CD4-positive, alpha-beta T cell treated with Interleukin-6 for 4 hours (primary cell): Measurements from ENCODE around the gene PHACTR3.

Experiments
- DNase-seq: peaks from one replicate; pipeline ENCODE4 v3.0.0-alpha.2; 2020; ENCODE audit warnings: mixed read lengths

The PHACTR3 gene

DNA sequence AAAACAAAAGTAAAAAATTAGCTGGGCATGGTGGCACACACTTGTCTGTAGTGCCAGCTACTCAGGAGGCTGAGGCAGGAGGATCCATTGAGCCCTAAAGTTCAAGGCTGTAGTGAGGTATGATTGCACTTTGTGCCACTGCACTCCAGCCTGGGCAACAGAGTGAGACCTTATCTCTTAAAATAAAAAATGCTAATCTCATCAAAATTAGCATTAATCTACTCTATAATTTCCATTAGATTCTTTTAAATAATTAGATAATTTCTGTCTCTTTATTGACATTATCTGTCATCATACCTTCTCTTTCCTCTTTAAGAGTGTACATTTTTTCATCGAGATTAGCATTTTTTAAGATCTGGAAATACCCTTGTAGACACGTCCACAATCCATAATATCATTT lies 48.0 kb downstream of the PHACTR3 start:
- no peak for DNase-seq

DNA sequence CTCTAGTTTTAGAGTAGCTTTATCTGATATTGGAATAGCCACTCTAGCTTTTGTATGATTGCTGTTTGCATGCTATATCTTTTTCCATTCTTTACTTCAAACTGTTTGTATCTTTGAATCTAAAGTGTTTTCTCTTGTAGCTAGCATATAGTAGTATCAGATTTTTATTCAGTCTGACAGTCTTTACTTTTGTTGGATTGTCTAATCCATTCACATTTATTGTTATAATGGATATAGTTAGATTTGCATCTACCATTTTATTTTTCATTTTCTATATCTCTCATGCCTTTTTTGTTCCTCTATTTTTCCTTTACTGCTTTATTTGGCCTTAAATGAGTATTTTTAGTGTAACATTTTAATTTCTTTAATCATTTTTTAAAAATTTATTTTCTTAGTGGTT lies 52.1 kb downstream of the PHACTR3 start:
- no peak for DNase-seq

DNA sequence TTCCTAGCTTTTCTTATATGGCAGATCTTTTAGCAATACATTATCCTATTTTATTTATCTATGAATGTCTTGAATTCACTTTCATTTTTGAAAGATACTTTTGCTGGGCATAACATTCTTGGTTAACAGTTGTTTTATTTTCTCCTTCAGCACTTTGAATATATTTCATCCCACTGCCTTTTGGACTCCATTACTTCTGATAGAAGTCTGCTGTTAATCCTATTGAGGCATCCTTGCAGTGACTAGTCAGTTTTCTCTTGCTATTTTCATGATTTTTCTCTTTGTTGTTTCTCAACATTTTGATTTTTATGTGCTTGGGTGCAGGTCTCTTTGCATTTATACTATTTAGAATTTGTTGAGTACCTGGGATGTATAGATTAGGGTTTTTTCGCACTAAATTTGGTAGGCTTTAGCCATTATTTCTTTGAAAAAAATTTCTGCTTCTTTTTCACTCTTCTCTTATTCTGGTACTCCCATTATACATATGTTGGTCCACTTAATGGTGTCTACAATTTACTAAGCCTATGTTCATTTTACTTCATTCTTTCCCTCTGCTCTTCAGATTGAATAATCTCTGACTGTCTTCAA lies 53.2 kb downstream of the PHACTR3 start:
- DNase-seq: no peak

DNA sequence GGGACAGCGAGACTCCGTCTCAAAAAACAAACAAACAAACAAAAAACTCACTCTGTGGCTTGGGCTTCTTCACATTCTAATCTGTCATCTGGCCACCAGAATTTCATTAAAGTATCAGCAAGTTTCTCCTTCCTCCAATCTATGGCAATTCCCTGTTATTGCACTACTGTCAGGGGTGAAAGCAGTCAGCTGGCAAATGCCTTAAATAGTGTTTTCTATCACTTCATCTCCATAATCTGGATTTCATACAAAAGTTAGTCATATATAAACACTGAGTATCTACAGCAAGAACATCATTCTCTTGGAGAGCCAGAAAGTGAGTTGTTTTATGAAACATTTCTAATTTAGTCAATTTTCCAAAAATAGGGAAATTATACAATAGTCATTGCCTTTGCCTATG lies 56.1 kb downstream of the PHACTR3 start:
- no peak for DNase-seq

DNA sequence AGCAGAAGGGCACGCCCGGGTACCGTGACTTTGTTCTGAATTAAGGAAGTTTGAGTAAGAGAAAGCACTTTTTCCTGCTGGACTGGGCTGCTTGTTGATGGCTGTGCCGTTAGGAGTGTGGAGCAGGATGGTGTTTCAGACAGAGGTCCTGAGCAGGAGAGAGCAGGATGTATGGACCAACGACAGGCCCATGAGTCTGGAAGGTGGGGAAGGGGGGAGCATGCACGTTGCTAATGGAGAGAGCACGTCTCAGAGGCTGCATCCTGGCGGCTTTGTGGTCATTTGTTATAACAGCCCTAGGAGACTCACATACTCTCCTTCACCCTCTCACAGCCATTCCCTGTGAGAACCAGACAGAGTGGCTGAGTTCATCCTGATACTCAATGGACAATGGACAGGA lies 56.8 kb downstream of the PHACTR3 start:
- DNase-seq: no peak

DNA sequence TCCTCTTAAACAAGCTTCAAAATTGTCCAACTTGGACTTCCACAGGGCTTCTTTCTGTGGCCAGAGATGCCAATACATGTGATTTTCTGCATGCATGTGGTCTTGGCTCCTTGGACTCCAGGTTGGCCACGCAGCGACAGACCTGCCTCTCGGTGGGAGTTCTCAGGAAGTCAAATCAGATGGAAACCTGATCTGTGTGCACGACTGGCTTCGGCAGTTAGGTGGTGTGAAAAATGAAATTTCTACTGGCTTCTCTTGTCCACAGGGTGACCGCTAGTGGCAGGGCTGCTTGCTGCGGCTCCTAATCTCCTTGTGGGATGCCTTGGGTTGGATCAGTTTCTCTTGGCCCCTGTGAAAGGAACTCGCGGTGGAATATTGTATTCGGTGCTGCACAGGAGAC lies 57.3 kb downstream of the PHACTR3 start:
- DNase-seq: no peak

DNA sequence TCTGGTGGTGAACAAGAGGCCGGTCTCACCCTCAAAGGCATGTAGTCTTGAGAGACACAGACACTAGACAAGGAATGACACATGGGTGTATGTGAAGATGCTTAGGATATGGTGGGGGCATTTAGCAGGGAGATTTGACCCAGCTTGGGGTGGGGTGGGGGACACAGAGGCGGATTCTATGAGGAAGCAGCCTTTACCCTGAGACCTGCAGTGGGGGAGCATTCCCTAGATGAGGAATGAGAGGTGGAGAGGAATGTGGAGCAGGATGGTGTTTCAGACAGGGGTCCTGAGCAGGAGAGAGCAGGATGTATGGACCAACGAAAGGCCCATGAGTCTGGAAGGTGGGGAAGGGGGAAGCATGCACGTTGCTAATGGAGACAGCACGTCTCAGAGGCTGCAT lies 57.8 kb downstream of the PHACTR3 start:
- DNase-seq: no peak

DNA sequence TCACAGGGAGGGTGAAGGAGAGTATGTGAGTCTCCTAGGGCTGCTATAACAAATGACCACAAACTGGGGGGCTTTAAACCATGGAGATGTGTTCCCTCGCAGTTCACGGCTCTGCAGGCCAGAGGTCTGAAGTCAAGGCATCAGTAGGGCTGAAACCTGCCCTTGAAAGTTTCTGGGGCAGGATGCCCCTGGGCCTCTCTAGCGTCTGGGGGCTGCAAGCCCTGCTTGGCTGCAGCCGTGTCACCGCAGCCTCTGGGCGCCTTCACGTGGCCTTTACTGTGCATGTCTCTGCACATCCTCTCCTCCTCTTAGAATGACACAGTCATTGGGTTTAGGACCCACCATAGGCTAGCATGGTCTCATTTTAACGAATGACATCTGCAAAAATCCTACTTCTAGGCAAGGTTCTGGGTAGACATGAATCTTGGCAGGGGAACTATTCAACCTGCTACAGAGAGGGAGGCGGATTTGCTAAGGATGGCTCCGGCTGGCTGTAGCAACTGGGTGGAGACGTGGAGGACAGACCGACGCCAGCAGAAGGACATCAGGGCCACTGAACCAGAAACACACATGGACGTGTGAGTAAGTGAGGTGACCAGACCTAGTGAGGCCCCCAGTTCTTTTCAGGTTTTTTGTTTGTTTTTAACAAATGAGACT lies 58.6 kb downstream of the PHACTR3 start:
- DNase-seq: no peak

DNA sequence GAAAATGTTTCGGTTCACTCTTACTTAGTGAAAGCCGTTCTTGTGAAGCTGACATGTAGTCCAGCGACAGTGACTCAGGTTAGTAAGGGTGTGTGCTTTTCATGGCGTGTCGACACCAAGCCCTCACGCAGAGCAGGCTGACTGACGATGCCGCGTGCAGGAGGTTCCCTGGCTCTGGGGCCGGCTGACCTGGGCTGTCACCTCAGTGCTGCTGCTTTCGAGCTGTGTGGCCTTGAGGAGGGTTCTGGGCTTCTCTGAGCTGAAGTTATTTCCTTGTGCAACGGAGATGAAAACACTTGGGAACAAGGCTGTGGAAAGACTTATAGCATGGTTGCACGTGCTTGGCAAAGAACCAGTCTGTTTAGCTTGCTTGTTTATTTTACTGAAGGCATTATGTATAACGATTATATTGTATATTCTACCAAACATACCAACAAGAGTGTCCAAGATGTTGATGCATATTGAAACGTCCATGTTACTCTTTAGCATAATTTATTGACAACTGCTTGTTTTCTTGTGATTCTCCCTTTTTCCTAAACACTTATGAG lies 59.2 kb downstream of the PHACTR3 start:
- DNase-seq: no peak

DNA sequence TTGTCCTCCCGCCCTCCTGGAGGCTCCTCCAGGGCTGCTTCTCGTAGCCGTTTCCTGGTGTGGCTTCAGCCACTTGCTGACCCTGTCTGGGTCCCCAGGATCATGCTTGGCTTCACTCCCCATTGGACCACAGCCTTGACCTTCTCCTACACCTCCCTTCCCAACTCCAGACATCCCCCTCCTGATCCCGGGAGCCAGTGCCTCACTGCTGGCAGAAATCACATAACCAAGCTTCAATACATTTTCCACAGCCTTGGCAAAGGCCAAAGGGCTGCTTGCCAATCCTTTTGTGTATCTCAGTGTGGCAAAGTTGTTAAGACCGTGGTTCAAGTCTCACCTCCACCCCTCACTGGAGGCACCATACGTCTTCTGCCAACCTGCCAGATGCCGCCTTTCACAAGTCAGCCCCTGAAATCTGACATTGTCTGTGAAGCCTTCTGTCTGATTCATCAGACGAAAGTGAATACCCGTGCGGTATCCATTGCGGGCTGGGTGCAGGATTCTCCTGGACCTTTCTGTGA lies 60.1 kb downstream of the PHACTR3 start:
- DNase-seq: no peak

DNA sequence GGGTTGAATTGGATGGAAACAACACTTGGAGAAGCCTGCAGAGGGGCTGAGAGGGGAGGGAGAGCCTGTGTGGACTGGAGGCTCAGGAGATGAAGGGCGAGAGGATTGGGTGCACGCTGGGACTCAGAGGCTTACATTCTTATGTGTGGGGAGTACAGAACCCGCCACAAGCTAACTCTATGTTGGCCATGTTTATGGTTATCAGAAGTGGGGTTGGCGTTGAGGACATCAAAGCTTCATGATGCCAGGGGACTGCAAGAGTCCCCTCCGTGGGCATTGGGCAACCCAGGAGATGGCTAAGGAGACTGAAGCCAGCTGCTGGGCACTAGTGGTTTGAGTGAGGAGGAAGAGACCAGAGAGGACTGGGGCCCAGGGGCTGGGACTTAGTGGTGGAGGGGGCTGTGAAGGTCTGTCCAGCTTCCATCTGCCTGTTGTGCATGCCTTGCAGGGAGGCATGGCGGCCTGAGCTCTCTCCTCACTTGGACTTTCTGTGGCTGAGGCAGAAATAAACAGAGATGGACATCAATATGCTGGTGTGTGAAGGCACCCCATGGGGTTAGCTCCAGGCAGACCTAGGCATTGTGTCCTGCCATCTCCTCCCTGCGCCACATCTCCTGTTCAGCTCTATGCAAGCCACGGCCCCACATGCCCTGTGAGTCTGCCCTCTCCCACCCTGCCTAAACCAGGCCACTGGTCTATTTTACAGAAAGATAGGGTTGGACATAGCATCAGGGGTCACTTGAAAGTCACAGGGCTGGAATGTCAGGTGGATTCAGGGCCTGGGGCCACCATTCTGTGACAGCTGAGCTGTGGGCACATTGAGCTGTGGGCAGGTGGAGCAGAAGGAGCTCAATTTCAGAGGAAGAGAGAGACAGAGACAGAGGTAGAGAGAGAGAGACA lies 61.6 kb downstream of the PHACTR3 start:
- DNase-seq: no peak

DNA sequence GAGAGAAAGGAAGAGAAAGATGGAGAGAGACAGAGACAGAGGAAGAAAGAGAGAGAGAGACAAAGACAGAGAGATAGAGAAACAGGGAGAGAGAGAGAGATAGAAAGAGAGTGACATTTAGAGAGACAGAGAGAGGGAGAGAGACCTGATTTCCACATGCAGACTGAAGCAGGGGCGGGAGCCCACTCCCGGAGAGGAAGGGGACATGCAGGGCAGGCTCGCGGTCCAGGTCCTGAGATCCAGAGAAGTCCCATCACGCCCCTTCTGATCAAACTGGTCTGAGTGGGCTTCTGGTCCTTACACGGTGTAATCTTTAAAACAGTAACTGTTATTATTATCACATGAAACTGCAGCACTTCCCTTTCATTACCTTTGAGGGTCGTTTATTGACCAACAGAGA lies 62.2 kb downstream of the PHACTR3 start:
- DNase-seq: no peak

DNA sequence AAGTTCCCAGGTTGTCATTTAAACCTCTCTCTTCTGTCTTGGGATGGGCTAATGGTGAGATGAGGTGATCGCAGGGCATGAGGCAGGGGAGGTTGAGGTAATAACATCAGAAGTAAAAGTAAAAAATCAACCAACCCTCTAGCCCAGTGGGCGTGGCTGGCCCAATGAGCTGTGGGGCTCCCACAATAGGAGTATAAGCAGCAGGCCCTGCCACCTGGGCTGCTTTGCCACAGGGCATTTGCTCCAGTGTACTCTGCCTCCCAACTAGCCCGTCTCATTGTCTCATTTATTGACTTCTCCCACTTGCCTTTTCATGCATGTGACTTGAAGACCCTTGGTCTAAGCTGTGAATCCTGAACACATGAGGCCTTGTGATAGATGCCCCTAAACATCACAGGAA lies 62.8 kb downstream of the PHACTR3 start:
- DNase-seq: no peak

DNA sequence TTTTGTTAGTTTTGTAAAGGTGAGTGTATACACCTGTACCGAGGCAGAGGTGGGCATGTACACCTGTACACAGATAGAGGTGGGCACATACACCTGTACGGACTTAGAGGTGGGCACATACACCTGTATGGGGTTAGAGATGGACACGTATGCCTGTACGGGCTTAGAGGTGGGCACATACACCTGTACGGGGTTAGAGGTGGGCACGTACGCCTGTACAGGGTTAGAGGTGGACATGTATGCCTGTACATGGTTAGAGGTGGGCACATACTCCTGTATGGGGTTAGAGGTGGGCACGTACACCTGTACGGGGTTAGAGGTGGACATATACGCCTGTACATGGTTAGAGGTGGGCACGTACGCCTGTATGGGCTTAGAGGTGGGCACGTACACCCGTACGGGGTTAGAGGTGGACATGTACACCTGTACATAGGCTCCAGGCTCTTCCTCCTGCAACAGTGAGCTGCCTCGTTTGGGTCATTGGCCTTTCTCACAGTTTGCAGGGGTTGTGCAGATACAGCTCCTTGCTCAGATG lies 63.7 kb downstream of the PHACTR3 start:
- DNase-seq: no peak

DNA sequence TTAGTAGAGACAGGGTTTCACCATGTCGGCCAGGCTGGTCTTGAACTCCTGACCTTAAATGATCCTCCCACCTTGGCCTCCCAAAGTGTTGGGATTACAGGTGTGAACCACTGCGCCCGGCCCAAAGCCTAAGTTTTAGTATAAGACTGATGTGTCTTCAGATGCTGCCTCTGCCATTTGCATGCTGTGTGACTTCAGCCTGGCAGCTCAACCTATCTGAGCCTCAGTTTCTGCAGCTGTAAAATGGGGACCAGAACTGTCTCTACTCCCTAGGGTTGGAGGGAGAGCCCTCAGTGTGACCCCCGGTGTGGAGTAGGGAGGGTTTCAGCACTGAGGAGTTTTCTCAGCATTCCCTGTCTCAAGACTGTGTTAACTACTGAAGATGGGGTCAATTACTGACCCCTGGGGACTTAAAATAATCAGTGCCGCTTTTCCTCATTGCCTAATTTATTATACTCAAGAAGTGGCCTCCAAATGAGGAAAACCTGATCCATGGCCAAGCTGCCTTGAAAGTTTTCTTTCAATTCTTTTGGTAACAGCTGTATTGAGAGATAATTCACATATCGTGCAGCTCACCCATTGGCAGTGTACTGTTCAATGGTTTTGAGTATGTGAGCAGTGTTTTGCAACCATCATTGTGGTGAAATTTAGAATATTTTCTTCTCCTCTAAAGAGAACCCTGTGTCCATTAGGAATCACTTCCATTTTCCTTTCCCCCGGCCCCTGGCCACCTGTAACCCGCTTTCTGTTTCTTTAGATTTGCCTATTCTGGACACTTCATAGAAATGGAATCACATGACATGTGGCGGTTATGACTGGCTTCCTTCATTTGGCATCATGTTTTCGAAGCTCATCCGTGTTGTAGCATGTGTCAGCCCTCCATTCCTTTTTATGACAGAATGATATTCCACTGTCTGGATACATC lies 64.8 kb downstream of the PHACTR3 start:
- no peak for DNase-seq

DNA sequence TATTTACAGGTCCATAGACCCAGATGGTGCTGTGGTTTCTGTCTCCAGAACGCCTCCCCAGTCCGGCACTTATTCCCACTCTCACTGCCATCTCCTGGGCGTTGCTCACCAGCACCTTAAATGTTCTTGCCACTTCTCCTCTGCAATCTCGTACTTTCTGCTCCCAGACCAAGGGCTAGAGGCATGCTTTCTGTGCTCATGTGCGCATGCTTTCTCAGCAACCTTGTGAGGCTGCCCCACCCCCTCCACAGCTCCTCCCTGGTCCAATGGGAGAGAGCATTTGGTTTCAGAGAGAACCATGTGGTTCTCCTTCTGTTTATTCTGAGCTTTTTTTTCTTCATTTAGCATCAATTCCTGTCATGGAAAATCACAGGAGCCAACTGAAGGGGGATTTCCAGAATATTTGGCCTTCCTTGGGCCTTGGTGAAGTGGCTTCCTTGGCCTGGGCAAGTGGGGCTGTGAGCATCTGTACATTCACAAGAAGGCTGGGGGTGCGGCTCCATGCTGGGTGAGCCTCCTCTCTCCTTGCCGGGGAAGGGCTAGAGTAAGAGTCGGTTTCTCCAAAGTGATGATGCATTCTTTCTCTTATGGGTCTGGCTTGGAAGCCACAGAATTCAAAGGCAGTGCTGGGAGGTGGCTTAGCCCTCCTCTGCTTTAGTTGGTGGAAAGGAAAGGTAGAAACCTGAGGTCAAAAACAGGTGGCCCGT lies 66.6 kb downstream of the PHACTR3 start:
- no peak for DNase-seq

DNA sequence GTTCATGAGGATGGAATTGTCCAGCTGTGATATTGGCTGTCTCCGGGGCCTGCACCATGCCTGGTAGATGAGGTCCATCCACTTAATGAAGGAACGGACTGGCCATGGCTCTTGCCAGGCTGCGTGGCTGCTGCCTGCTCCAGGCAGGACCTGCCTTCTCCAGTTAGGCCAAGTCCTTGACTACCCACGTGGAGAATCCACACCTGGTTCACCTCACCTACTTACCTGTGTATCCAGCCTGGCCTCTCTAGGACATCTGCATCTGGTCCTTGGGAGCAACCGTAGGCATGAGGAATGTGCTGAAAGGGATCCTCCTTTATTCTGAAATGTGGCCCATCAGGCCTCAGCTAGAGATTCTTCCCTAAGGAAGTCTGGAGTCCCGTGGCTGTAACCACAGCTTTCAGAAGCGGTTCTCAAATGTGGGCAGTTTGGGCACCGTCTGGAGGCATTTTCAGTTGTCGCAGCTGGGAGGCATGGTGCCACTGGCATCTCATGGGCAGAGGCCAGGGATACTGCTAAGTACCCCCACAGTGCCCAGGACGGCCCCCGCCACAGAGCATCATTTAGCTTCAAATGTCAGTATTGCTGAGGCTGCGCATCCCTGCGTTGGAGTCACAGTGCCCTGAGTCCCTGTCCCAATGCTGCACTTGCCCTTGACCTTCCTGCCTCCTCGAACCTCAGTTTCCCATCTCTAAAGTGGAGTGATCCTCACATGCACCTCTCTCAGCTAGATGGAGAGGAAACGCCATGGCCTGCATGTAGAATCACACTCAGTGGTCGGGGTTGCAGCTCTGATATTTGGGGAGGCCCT lies 67.5 kb downstream of the PHACTR3 start:
- DNase-seq: no peak

DNA sequence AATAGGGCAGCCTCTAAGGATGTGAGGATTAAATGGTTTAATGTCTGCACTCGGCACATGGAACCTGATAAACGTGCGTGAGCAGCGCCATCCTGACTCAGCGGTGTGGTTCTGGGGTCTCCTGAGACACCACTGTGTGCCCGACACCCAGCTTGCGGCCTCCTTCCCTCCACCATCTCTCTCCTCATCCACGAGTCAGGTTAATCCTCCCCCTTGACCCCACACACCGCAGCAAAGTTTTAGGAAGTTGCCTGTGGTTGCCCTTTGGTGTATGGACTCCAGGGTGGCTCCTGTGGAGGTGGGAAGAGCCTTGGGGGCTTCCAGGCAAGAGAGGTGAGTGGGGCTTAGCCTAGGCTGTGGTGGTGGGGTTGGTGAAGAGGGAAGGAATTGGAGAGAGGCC lies 68.2 kb downstream of the PHACTR3 start:
- no peak for DNase-seq

DNA sequence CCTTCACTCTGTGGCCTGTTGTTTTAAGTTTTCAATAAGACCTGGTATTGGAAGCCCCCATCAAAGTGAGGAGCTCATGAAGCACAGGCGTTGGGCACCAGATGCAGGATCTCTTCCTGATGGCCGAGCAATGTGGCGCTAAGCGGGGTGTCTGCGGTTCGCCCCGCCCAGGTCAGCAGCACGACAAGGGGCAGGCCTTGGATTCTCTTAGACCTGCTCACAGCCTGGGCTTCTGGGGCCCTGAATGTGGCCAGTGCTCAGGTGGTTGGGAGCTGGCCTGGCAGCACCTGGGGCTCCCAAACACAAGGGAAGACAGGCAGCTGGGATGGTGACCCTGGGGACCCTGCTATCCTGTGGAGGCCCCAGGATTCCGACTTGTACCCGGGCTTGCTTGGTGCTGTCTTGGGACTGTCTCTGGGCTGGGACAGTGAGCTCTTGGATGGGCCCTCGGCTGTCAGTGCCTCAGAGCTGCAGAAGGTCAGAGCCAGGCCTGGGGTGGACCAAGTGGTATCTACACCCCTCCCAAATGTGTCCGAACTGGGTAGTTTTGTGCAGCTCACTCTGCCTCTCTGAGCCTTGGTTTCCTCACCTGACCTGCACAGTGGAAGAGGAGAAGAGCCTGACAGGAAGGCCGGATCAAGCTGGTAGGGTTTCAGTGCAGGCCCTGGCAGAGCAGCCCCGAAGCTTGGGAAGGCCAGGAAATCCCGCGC lies 69.1 kb downstream of the PHACTR3 start:
- DNase-seq: no peak

DNA sequence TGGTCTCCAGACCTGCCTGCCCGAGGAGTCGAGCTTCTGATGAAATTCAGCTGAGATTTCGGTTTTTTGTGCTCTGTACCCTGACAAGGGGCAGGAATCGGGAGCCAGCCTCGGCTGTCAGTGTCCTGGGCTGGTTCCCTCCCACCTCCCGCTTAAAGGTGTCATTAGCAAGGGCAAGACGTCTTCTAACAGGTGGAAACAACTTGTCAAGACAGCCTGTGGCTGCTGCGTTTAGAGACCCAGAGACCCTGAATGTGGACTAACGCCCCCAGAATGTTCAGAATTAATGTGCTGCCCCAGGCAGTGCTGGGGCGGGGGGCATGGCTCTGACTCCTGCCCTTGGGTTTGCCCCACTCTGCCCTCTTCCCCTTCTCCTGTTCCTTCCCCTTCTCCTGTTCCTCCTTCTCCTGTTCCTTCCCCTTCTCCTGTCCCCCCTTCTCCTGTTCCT lies 69.7 kb downstream of the PHACTR3 start:
- no peak for DNase-seq
